ENCODE results near the gene TPI1.
"Not testable (repeated sequence)": the region's sequence is repeated elsewhere in the genome, so short reads cannot be mapped to it uniquely, and the experiment has no call there.

DNA sequence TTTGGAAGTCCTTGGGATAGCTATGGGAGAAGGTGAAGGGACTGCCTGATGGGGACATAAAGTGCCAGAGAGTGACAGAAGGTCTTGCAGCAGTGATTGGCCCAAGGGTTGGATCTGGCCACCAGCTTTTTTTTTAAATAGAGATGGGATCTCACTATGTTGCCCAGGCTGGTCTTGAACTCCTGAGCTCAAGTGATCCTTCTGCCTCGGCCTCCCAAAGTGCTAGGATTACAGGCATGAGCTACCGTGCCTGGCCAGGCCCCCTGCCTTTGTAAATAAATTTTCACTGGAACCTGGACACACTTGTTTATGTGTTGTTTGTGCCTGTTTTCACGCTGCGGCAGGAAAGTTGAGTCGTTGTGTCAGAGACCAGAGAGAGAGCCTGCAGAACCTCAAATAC lies 2.0 kb upstream of the TPI1 start:
- TF ChIP-seq, protein P1, sequence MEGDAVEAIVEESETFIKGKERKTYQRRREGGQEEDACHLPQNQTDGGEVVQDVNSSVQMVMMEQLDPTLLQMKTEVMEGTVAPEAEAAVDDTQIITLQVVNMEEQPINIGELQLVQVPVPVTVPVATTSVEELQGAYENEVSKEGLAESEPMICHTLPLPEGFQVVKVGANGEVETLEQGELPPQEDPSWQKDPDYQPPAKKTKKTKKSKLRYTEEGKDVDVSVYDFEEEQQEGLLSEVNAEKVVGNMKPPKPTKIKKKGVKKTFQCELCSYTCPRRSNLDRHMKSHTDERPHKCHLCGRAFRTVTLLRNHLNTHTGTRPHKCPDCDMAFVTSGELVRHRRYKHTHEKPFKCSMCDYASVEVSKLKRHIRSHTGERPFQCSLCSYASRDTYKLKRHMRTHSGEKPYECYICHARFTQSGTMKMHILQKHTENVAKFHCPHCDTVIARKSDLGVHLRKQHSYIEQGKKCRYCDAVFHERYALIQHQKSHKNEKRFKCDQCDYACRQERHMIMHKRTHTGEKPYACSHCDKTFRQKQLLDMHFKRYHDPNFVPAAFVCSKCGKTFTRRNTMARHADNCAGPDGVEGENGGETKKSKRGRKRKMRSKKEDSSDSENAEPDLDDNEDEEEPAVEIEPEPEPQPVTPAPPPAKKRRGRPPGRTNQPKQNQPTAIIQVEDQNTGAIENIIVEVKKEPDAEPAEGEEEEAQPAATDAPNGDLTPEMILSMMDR (IDR thresholded peaks at IDR 0.05 in 4 of 5, conservative IDR thresholded peaks at IDR 0.05 in 1 of 5): not testable (repeated sequence)
- TF ChIP-seq POLR2A (IDR thresholded peaks at IDR 0.05): not testable (repeated sequence)
